Measurements from ENCODE around the gene BRK1. TPM values are rescaled to one million over a fixed set of nuclear protein-coding genes. Genes with fewer than 3 reads are reported as not detected.
"Not testable (repeated sequence)": the region's sequence is repeated elsewhere in the genome, so short reads cannot be mapped to it uniquely, and the experiment has no call there.

BRK1 gene
- total RNA-seq, 3 donors from 2014 or later: 71.7 to 118 (median 85.5) TPM

- Histone ChIP-seq H3K36me3 (ENCODE audit: low read depth) (no peaks in the 10 kb centered on the region), H3K4me3 (no peak overlapping the region), H3K4me1 (ENCODE audit: low read depth) (no peaks in the 10 kb centered on the region), H3K9me3 (no peaks in the 10 kb centered on the region)
- intact Hi-C loops (cut with DNase I, micrococcal nuclease): no loop called here
- TF ChIP-seq CTCF (IDR thresholded peaks at IDR 0.05): no peak
- ATAC-seq: no peak
- no peak for DNase-seq
Observed at GRCh38 chr3:10157031-10157430, 41.6 kb downstream of the BRK1 start.

GRCh38 chr3:10158555-10158954, 43.1 kb downstream of the BRK1 start:
- H3K4me3 ChIP-seq; H3K4me1 ChIP-seq (ENCODE audit: low read depth); intact Hi-C loops (cut with DNase I, micrococcal nuclease); DNase-seq; H3K36me3 ChIP-seq (ENCODE audit: low read depth); H3K9me3 ChIP-seq; ATAC-seq: not testable (repeated sequence)

GRCh38 chr3:10160346-10160745, 44.9 kb downstream of the BRK1 start:
- Histone ChIP-seq H3K4me1 (ENCODE audit: low read depth) (no peaks in the 10 kb centered on the region), H3K4me3 (no peak overlapping the region), H3K9me3 (no peaks in the 10 kb centered on the region), H3K36me3 (ENCODE audit: low read depth) (no peaks in the 10 kb centered on the region)
- intact Hi-C loops (cut with DNase I, micrococcal nuclease): no loop called here
- DNase-seq (no peak), ATAC-seq (no peak)
- no peak for TF ChIP-seq CTCF (IDR thresholded peaks at IDR 0.05)

- intact Hi-C loops (cut with DNase I, micrococcal nuclease): no loop called here
- H3K36me3 ChIP-seq (ENCODE audit: low read depth): no peaks in the 10 kb centered on the region
- no peaks in the 10 kb centered on the region for H3K4me1 ChIP-seq (ENCODE audit: low read depth)
- TF ChIP-seq CTCF (IDR thresholded peaks at IDR 0.05): no peak
- ATAC-seq (no peak), DNase-seq (no peak)
- no peak overlapping the region for H3K4me3 ChIP-seq
- no peaks in the 10 kb centered on the region for H3K9me3 ChIP-seq
Observed at GRCh38 chr3:10160925-10161324, 45.5 kb downstream of the BRK1 start.

- Histone ChIP-seq H3K4me1 (ENCODE audit: low read depth) (no peaks in the 10 kb centered on the region), H3K4me3 (no peak overlapping the region), H3K36me3 (ENCODE audit: low read depth) (no peaks in the 10 kb centered on the region), H3K9me3 (no peaks in the 10 kb centered on the region)
- DNase-seq (no peak), ATAC-seq (no peak)
- intact Hi-C loops (cut with DNase I, micrococcal nuclease): no loop called here
- TF ChIP-seq CTCF (IDR thresholded peaks at IDR 0.05): no peak
Observed at GRCh38 chr3:10162185-10162584, 46.7 kb downstream of the BRK1 start.

GRCh38 chr3:10164201-10164545, 48.7 kb downstream of the BRK1 start:
- intact Hi-C loops (cut with DNase I, micrococcal nuclease); H3K4me1 ChIP-seq (ENCODE audit: low read depth); ATAC-seq; H3K36me3 ChIP-seq (ENCODE audit: low read depth); DNase-seq; H3K9me3 ChIP-seq; H3K4me3 ChIP-seq: not testable (repeated sequence)
